Head of caudate nucleus (tissue), 42 donors: ENCODE data around the gene CUX1.
"Not testable (repeated sequence)": the region's sequence is repeated elsewhere in the genome, so short reads cannot be mapped to it uniquely, and the experiment has no call there.

Source experiments
- DNase-seq, 42 donors: peaks; one replicate each; pipeline versions ENCODE4 v3.0.0 to v3.0.0-alpha.2; 2020 to 2021; ENCODE audit warnings: mixed read lengths in 7 of 42
- intact Hi-C: fragments of 100-400 bp; cut with DNase I; formaldehyde crosslinking; loops from one replicate; pipeline ENCODE4 v1.15.0; 2022

Gene CUX1

GRCh38 chr7:101838837-101839483, 21.5 kb downstream of the CUX1 start:
- intact Hi-C loops = no loop called here
- peak in 3 of 42 donors; percentile 20 to 37 (median 23) for DNase-seq

GRCh38 chr7:101841328-101841727, 23.9 kb downstream of the CUX1 start:
- DNase-seq = peak in 1 of 42 donors; percentile 26
- intact Hi-C loops = no loop called here

- intact Hi-C loops = no loop called here
- no peak for DNase-seq
These were observed 26.2 kb downstream of the CUX1 start for GRCh38 chr7:101843293-101844271.

GRCh38 chr7:101845974-101846373, 28.5 kb downstream of the CUX1 start:
- peak in 1 of 42 donors; percentile 10 for DNase-seq
- intact Hi-C loops = no loop called here

GRCh38 chr7:101846800-101847538, 29.5 kb downstream of the CUX1 start:
- no peak for DNase-seq
- intact Hi-C loops = no loop called here

GRCh38 chr7:101848208-101848951, 31.0 kb downstream of the CUX1 start:
- peak in 1 of 42 donors; percentile 26 for DNase-seq
- intact Hi-C loops = no loop called here

- intact Hi-C loops, DNase-seq: not testable (repeated sequence)
These were observed 31.9 kb downstream of the CUX1 start for GRCh38 chr7:101849314-101849713.

GRCh38 chr7:101852364-101852763, 34.9 kb downstream of the CUX1 start:
- intact Hi-C loops = not testable (repeated sequence)
- peak in 1 of 42 donors; percentile 30 for DNase-seq

- intact Hi-C loops = no loop called here
- peak in 1 of 42 donors; percentile 21 for DNase-seq
These were observed 36.3 kb downstream of the CUX1 start for GRCh38 chr7:101853684-101854083.

- DNase-seq = peak in 1 of 42 donors; percentile 14
- intact Hi-C loops = no loop called here
These were observed 36.8 kb downstream of the CUX1 start for GRCh38 chr7:101854084-101854865.

GRCh38 chr7:101856473-101857357, 39.3 kb downstream of the CUX1 start:
- intact Hi-C loops = no loop called here
- peak; percentile 13 to 75 (median 49) for DNase-seq

GRCh38 chr7:101857358-101857811, 40.0 kb downstream of the CUX1 start:
- intact Hi-C loops = no loop called here
- DNase-seq = no peak

- DNase-seq = peak in 1 of 42 donors; percentile 11
- intact Hi-C loops = no loop called here
These were observed 41.3 kb downstream of the CUX1 start for GRCh38 chr7:101858437-101859385.

- DNase-seq = no peak
- intact Hi-C loops = no loop called here
These were observed 42.1 kb downstream of the CUX1 start for GRCh38 chr7:101859411-101860106.
